Left forelimb (tissue), 1 donor: Measurements from ENCODE around the gene KRT7.

Experiments used
- DNase-seq: peaks from one replicate; pipeline ENCODE4 v3.0.0-alpha.2; 2018; ENCODE audit warnings: low spot score

The KRT7 gene

DNA sequence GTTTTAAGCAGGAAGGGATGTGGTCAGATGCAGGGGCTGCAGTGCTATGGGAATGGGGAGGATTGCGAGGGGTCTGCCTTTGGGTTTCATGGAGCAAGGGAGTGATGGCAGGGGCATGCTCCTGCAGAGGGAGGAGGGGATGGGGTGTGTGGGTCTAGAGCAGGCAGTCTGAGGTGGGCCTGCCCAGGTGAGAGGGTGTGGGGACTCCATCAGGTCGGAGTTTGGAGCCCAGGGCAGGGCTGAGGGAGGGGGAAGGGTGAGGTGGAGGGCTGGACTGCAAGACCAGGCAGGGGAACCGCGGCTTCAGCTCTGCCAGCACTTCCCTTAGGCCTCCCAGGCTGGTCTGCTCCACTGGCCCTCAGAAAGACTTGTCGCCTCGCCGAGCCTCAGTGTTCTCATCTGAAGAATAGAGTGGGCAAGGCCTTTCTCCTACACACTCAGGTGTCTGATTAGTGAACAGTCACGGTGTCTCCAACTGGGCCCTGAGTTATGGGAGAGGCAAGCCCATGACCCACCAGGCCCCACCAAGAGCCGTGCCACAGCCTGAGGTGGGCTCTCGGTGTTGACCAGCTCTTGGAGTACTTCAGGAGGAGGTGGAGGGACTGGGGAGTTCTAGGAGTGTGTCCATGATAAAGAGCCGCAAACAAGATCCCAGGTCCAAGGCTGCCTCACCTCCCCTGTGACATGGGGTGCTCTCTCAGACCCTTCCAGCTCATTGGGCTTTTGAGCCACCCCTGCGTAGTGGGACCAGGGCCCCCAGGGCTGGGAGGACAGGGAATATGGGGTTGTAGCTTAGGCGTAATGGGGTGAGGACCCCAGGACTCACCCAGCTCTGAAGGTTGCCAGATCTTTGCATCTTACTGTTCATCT lies 21.1 kb upstream of the KRT7 start:
- no peak for DNase-seq

GRCh38 chr12:52212701-52213563 lies 20.1 kb upstream of the KRT7 start:
- DNase-seq: no peak

GRCh38 chr12:52213564-52214420 lies 19.3 kb upstream of the KRT7 start:
- peak; percentile 83 for DNase-seq

DNA sequence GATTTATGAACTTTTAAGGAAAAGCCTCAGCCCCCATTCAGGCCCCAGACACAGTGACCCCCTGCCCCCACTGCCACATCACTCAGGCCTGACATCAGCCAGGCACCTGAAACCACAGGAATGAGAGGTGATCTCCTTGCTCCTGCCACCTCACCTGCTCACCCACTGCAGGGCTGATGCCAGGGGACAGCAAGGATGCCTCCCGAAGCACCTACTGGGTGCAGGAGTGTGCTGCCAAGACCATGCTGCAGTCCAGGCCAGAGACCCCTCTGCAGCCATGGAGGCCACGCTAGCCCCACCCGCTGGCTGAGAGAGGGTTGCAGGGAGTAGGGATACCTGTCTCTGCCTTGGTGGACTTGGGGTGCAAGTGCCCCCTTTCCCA lies 18.6 kb upstream of the KRT7 start:
- no peak for DNase-seq

GRCh38 chr12:52215587-52216031 lies 17.4 kb upstream of the KRT7 start:
- DNase-seq: no peak

GRCh38 chr12:52216100-52216499 lies 16.9 kb upstream of the KRT7 start:
- no peak for DNase-seq

GRCh38 chr12:52216807-52217206 lies 16.2 kb upstream of the KRT7 start:
- DNase-seq: no peak

DNA sequence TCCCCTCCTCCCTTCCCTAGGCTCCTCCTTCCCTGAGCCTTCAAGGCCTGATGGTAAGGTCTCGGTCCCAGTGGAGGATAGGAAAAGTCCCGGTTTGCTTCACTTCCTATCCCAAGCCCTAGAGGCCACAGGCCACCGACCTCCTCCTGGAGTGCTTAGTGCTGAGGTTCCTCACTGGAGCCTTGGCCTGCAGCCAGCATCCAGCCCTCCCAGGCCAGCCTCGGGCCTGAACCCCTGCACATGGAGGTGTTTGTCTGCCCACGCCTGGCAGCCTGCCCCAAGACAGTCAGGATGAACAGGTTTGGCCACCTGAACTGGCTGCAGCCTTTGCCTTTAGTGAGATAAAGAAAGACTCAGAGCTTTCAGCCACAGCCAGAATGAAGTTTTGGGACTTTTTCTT lies 15.8 kb upstream of the KRT7 start:
- DNase-seq: no peak

- no peak for DNase-seq
These were observed 15.0 kb upstream of the KRT7 start for GRCh38 chr12:52218001-52218400.

GRCh38 chr12:52220477-52220876 lies 12.6 kb upstream of the KRT7 start:
- no peak for DNase-seq

DNA sequence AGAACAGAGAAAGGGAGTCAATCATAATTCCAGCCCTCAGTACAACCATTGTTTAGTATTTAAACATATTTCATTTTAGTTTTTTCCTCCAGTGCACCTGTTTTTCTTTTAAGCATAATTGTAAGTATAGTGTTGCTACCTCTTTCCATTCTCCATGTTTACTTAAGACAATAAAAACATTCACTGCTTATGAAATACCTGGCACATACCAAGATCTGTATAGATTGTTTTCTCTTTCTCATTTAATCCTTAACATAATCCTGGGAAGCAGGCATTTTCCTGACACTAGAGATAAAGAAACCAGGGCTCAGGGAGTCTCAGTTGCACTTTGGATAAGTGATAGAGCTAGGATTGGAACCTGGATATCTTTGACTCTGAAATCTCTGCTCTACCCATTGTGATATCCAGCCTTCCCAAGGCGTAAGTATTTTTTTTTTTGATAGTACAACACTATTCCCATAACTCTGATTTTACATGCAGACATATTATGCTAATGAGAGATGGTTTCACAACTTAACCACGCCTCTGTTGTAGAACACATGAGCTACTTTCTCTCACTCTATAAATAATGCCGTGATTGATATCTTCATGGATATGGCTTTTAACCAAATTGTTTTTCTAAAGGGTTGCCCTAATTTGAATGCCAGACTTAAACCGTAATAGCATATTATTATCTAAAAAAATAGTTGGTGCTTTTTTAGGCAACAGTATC lies 11.8 kb upstream of the KRT7 start:
- DNase-seq: no peak

DNA sequence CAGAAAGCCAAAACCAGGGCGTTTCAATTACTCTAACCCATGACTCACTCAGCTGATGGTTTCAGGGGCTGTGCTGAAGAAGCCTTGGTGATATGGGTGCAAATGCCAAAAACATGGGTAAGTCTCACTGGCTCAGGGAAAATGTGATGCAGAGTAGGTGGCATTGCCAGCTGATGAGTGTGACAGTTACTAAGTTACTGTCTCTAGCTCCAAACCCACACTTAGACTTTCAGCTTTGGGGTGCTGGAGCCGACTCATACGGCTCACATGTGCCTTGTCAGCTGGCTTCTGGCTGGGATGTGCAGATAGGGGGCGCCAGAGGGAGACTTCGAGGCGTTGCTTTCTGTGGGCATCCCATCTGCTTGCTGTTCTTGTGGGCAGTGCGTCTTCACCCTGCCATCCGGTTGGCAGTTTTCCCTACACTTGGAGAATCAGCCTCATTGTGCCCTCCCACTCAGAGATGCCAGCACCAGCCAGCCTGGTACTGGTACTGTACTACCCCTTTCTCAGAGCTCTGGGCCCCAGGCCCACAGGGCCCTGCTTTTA lies 11.1 kb upstream of the KRT7 start:
- DNase-seq: no peak

DNA sequence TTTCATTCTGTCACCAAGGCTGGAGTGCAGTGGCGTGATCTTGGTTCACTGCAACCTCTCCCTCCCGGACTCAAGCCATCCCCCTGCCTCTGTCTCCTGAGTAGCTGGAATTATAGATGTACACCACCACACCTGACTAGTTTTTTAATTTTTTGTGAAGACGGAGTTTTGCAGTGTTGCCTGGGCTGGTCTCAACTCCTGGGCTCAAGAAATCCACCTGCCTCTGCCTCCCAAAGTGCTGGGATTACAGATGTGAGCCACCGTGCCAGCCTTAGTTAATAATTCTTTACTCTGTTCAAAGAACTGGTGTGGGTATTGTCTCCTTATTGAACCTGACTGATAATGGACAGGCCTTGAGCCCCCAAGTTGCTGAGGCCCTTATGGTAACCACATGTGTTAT lies 10.4 kb upstream of the KRT7 start:
- no peak for DNase-seq

DNA sequence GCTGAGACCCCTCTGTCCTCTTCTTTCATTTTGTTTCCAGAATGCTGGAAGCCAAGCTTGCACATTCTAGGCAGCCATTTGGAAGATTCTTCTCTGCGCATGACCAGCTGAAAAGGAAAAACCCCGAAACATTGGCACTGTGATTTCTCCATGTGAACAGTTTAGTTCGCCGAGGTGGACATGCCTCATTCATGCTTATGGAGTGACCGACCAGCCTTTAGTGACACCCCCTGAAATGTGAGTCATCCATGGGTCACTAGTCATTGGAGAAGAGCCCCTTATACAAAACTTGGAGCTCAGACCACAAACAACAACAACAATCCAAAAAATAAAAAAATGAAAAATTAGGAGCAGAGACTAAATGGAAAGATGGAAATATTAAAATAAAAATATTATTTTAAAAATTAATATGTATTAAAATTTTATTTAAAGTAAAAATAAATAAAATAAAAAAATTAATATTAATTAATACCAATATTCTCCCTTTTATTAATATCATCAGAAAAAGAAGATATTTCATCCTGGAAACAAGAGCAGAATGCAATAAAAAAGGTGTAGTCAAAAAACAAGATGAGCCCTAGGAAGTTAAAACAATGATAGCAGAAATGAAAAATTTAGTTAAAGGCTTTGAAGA lies 9.5 kb upstream of the KRT7 start:
- no peak for DNase-seq

- DNase-seq: no peak
These were observed 8.9 kb upstream of the KRT7 start for GRCh38 chr12:52224151-52224550.

DNA sequence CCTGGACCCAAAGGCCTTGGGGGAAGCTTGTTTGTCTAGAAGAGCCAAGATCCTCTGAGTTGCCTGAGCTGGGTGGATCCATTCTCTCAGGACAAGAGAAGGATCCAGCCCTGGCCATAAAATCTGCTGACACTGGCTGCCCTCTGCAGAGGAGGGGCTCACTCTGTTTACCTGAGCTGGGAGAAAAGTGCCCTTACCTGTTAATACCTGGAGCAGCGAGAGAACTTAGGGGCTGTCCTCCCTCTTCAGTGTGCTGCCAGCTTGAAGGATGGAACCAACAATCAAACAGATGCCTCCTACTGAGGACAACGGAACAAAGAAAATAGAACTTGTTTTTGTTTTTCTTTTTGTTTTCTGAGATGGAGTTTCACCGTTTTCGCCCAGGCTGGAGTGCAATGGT lies 7.3 kb upstream of the KRT7 start:
- DNase-seq: no peak

GRCh38 chr12:52226446-52226845 lies 6.6 kb upstream of the KRT7 start:
- DNase-seq: no peak

GRCh38 chr12:52227606-52228166 lies 5.4 kb upstream of the KRT7 start:
- DNase-seq: peak; percentile 14

GRCh38 chr12:52228366-52228765 lies 4.7 kb upstream of the KRT7 start:
- no peak for DNase-seq

DNA sequence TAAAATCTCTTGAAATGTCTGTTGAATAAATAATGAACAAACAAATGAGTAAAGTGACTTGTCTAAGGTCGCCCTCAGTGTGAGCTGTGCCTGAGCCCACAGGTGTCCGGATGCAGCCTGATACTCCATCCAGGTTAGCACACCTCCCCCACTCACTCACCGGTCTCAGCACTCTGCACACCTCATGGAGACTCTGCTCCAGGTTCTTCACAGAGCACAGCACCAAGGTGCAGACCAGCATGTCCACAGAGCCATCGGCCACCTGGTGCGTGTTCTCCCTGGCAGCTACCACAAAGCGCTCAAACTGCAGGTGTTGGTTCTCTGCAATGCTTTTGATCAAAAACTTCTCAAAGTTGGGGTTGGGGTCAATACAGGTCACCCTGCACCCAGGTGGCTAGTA lies 4.1 kb upstream of the KRT7 start:
- peak; percentile 9 for DNase-seq
